Measurements from ENCODE around the gene MYL10.

Gene MYL10

GRCh38 chr7:101618207-101618839 lies 10.8 kb downstream of the MYL10 start:
- Histone ChIP-seq H2BK120ac (ENCODE audit: low read depth, low read length) (no peak overlapping the region), H3K14ac (ENCODE audit: low read length in 2 of 2) (no peak overlapping the region), H3K4me2 (ENCODE audit: low read length, poor library complexity, severe bottlenecking) (peak overlapping the region; percentile 10), H3K9ac (ENCODE audit: low read length) (peak overlapping the region; percentile 54), H2AK5ac (ENCODE audit: low read length, severe bottlenecking) (no peak overlapping the region), H3K27me3 (ENCODE audit: control insufficient read depth in 1 of 2, insufficient read depth in 1 of 2, low read length in 2 of 2) (peaks cover 10 to 48% of the 10 kb centered on the region in 2 experiments), H3K18ac (ENCODE audit: low read depth in 1 of 2, low read length in 2 of 2) (no peak overlapping the region), H4K91ac (ENCODE audit: low read length) (no peak overlapping the region), H3K27ac (ENCODE audit: low read length, poor library complexity, severe bottlenecking) (no peak overlapping the region), H3K4me3 (ENCODE audit: insufficient read depth in 1 of 2, low read depth in 1 of 2, low read length in 2 of 2) (no peak overlapping the region), H2AFZ (ENCODE audit: low read depth, low read length) (no peak overlapping the region), H3K79me1 (replicated peaks; ENCODE audit: low read length, poor library complexity, severe bottlenecking) (no peaks in the 10 kb centered on the region), H3K4ac (ENCODE audit: low read depth in 1 of 2, low read length in 2 of 2) (no peak overlapping the region), H3K36me3 (ENCODE audit: control insufficient read depth in 1 of 2, insufficient read depth in 2 of 2, low read depth in 1 of 2, low read length in 2 of 2) (no peaks in the 10 kb centered on the region), H4K8ac (ENCODE audit: low read length) (no peak overlapping the region), H3K9me3 (ENCODE audit: control insufficient read depth, low read length) (no peaks in the 10 kb centered on the region), H2BK12ac (ENCODE audit: low read length in 2 of 2) (no peak overlapping the region), H3K23ac (ENCODE audit: low read length in 2 of 2) (no peak overlapping the region), H2BK5ac (ENCODE audit: low read depth, low read length, poor library complexity, severe bottlenecking) (no peak overlapping the region), H2BK15ac (ENCODE audit: low read depth, poor library complexity, severe bottlenecking) (no peak overlapping the region), H3K4me1 (ENCODE audit: control insufficient read depth, insufficient read depth, low read depth, low read length) (peaks cover 17% of the 10 kb centered on the region)
- WGBS: 73% methylated on average over 20 of the region's 20 CpGs
- DNase-seq: no peak

GRCh38 chr7:101617451-101618206 lies 11.5 kb downstream of the MYL10 start:
- Histone ChIP-seq H3K4me2 (ENCODE audit: low read length, poor library complexity, severe bottlenecking) (no peak overlapping the region), H2BK120ac (ENCODE audit: low read depth, low read length) (no peak overlapping the region)
- WGBS: 94% methylated on average over 4 of the region's 4 CpGs

GRCh38 chr7:101615446-101615845 lies 13.7 kb downstream of the MYL10 start:
- Histone ChIP-seq H4K8ac (ENCODE audit: low read length) (no peak overlapping the region), H2BK5ac (ENCODE audit: low read depth, low read length, poor library complexity, severe bottlenecking) (no peak overlapping the region)

More at GRCh38 chr7:101617451-101618206, 11.5 kb downstream of the MYL10 start:
- Histone ChIP-seq H3K9me3 (ENCODE audit: control insufficient read depth, low read length) (no peaks in the 10 kb centered on the region), H3K23ac (ENCODE audit: low read length in 2 of 2) (no peak overlapping the region), H2AFZ (ENCODE audit: low read depth, low read length) (no peak overlapping the region), H3K79me1 (replicated peaks; ENCODE audit: low read length, poor library complexity, severe bottlenecking) (no peaks in the 10 kb centered on the region), H3K27me3 (ENCODE audit: control insufficient read depth in 1 of 2, insufficient read depth in 1 of 2, low read length in 2 of 2) (peaks cover 16 to 49% of the 10 kb centered on the region in 2 experiments), H3K4ac (ENCODE audit: low read depth in 1 of 2, low read length in 2 of 2) (no peak overlapping the region), H3K4me3 (ENCODE audit: insufficient read depth in 1 of 2, low read depth in 1 of 2, low read length in 2 of 2) (no peak overlapping the region), H3K27ac (ENCODE audit: low read length, poor library complexity, severe bottlenecking) (no peak overlapping the region), H3K36me3 (ENCODE audit: control insufficient read depth in 1 of 2, insufficient read depth in 2 of 2, low read depth in 1 of 2, low read length in 2 of 2) (no peaks in the 10 kb centered on the region), H4K8ac (ENCODE audit: low read length) (no peak overlapping the region), H2BK12ac (ENCODE audit: low read length in 2 of 2) (no peak overlapping the region), H3K14ac (ENCODE audit: low read length in 2 of 2) (no peak overlapping the region), H4K91ac (ENCODE audit: low read length) (no peak overlapping the region), H2BK15ac (ENCODE audit: low read depth, poor library complexity, severe bottlenecking) (no peak overlapping the region), H3K4me1 (ENCODE audit: control insufficient read depth, insufficient read depth, low read depth, low read length) (peaks cover 19% of the 10 kb centered on the region), H3K18ac (ENCODE audit: low read depth in 1 of 2, low read length in 2 of 2) (no peak overlapping the region), H3K9ac (ENCODE audit: low read length) (no peak overlapping the region), H2BK5ac (ENCODE audit: low read depth, low read length, poor library complexity, severe bottlenecking) (no peak overlapping the region), H2AK5ac (ENCODE audit: low read length, severe bottlenecking) (no peak overlapping the region)
- DNase-seq: no peak

GRCh38 chr7:101614939-101615302 lies 14.2 kb downstream of the MYL10 start:
- Histone ChIP-seq H3K4me2 (ENCODE audit: low read length, poor library complexity, severe bottlenecking) (no peak overlapping the region), H2BK120ac (ENCODE audit: low read depth, low read length) (no peak overlapping the region), H3K27ac (ENCODE audit: low read length, poor library complexity, severe bottlenecking) (no peak overlapping the region), H3K23ac (ENCODE audit: low read length in 2 of 2) (no peak overlapping the region), H3K9me3 (ENCODE audit: control insufficient read depth, low read length) (no peaks in the 10 kb centered on the region), H3K18ac (ENCODE audit: low read depth in 1 of 2, low read length in 2 of 2) (no peak overlapping the region), H3K4me1 (ENCODE audit: control insufficient read depth, insufficient read depth, low read depth, low read length) (peaks cover 19% of the 10 kb centered on the region), H4K8ac (ENCODE audit: low read length) (no peak overlapping the region), H3K14ac (ENCODE audit: low read length in 2 of 2) (no peak overlapping the region), H2BK12ac (ENCODE audit: low read length in 2 of 2) (no peak overlapping the region), H3K36me3 (ENCODE audit: control insufficient read depth in 1 of 2, insufficient read depth in 2 of 2, low read depth in 1 of 2, low read length in 2 of 2) (no peaks in the 10 kb centered on the region), H2BK5ac (ENCODE audit: low read depth, low read length, poor library complexity, severe bottlenecking) (no peak overlapping the region), H4K91ac (ENCODE audit: low read length) (no peak overlapping the region), H2BK15ac (ENCODE audit: low read depth, poor library complexity, severe bottlenecking) (no peak overlapping the region), H3K4ac (ENCODE audit: low read depth in 1 of 2, low read length in 2 of 2) (no peak overlapping the region), H3K4me3 (ENCODE audit: insufficient read depth in 1 of 2, low read depth in 1 of 2, low read length in 2 of 2) (no peak overlapping the region), H3K27me3 (ENCODE audit: control insufficient read depth in 1 of 2, insufficient read depth in 1 of 2, low read length in 2 of 2) (peaks cover 16 to 51% of the 10 kb centered on the region in 2 experiments), H2AK5ac (ENCODE audit: low read length, severe bottlenecking) (no peak overlapping the region), H2AFZ (ENCODE audit: low read depth, low read length) (no peak overlapping the region), H3K9ac (ENCODE audit: low read length) (no peak overlapping the region), H3K79me1 (replicated peaks; ENCODE audit: low read length, poor library complexity, severe bottlenecking) (no peaks in the 10 kb centered on the region)
- no peak for DNase-seq
- 53% methylated on average over 9 of the region's 9 CpGs for WGBS

More at GRCh38 chr7:101615446-101615845, 13.7 kb downstream of the MYL10 start:
- Histone ChIP-seq H2BK15ac (ENCODE audit: low read depth, poor library complexity, severe bottlenecking) (no peak overlapping the region), H3K4ac (ENCODE audit: low read depth in 1 of 2, low read length in 2 of 2) (no peak overlapping the region), H2AK5ac (ENCODE audit: low read length, severe bottlenecking) (no peak overlapping the region), H4K91ac (ENCODE audit: low read length) (no peak overlapping the region), H3K27me3 (ENCODE audit: control insufficient read depth in 1 of 2, insufficient read depth in 1 of 2, low read length in 2 of 2) (peaks cover 16 to 48% of the 10 kb centered on the region in 2 experiments), H3K23ac (ENCODE audit: low read length in 2 of 2) (peak overlapping the region in 1 of 2 experiments; percentile 23), H3K4me1 (ENCODE audit: control insufficient read depth, insufficient read depth, low read depth, low read length) (peaks cover 19% of the 10 kb centered on the region), H3K18ac (ENCODE audit: low read depth in 1 of 2, low read length in 2 of 2) (no peak overlapping the region), H3K14ac (ENCODE audit: low read length in 2 of 2) (no peak overlapping the region), H3K79me1 (replicated peaks; ENCODE audit: low read length, poor library complexity, severe bottlenecking) (no peaks in the 10 kb centered on the region), H3K4me2 (ENCODE audit: low read length, poor library complexity, severe bottlenecking) (no peak overlapping the region), H3K9me3 (ENCODE audit: control insufficient read depth, low read length) (no peaks in the 10 kb centered on the region), H3K27ac (ENCODE audit: low read length, poor library complexity, severe bottlenecking) (no peak overlapping the region), H3K36me3 (ENCODE audit: control insufficient read depth in 1 of 2, insufficient read depth in 2 of 2, low read depth in 1 of 2, low read length in 2 of 2) (no peaks in the 10 kb centered on the region), H2BK120ac (ENCODE audit: low read depth, low read length) (no peak overlapping the region), H3K9ac (ENCODE audit: low read length) (no peak overlapping the region), H2AFZ (ENCODE audit: low read depth, low read length) (no peak overlapping the region), H2BK12ac (ENCODE audit: low read length in 2 of 2) (no peak overlapping the region), H3K4me3 (ENCODE audit: insufficient read depth in 1 of 2, low read depth in 1 of 2, low read length in 2 of 2) (no peak overlapping the region)
- no peak for DNase-seq
- WGBS: 93% methylated on average over 8 of the region's 8 CpGs

Measured in mesenchymal stem cell (in vitro differentiated cells and primary cell).